HAP-1 (cell line): ENCODE results near the gene TSNAXIP1.
A peak's percentile ranks its signal among the peaks of the same experiment; 100 is the strongest.

Experiments
- DNase-seq, 2 experiments: peaks; one replicate each; pipeline ENCODE4 v3.0.0-alpha.2; 2016 to 2020; ENCODE audit warnings: low spot score in 2 of 2
- H3K27me3 ChIP-seq: fragments of 250-450 bp; sonication (Bioruptor Pico); 2 replicates; pipeline ENCODE4 v1.5.1; 2020; ENCODE audit warnings: low read depth, mild to moderate bottlenecking, moderate library complexity
- H3K36me3 ChIP-seq: fragments of 250-450 bp; sonication (Bioruptor Pico); replicated peaks from 2 replicates; pipeline ENCODE4 v1.5.1; 2020; ENCODE audit warnings: mild to moderate bottlenecking
- H3K4me1 ChIP-seq: fragments of 250-450 bp; sonication (Bioruptor Pico); 2 replicates; pipeline ENCODE4 v1.5.1; 2020; ENCODE audit warnings: mild to moderate bottlenecking
- H3K4me3 ChIP-seq: fragments of 250-450 bp; sonication (Bioruptor Pico); 2 replicates; pipeline ENCODE4 v1.5.1; 2020; ENCODE audit warnings: mild to moderate bottlenecking, moderate library complexity
- H3K9me3 ChIP-seq: fragments of 250-450 bp; sonication (Bioruptor Pico); 2 replicates; pipeline ENCODE4 v1.5.1; 2020; ENCODE audit warnings: mild to moderate bottlenecking, moderate library complexity
- in situ Hi-C: fragments of 300-500 bp; cut with MboI; formaldehyde crosslinking; loops from 3 replicates; pipeline ENCODE4 v1.14.3; 2020; ENCODE audit warnings: low sequenced_read_pairs, inconsistent platforms, mixed read lengths

Gene TSNAXIP1

GRCh38 chr16:67801883-67802282 lies 4.8 kb upstream of the TSNAXIP1 start:
- Histone ChIP-seq H3K4me1 (peaks cover 8% of the 10 kb centered on the region), H3K27me3 (no peaks in the 10 kb centered on the region), H3K36me3 (peaks cover 19% of the 10 kb centered on the region), H3K4me3 (no peak overlapping the region), H3K9me3 (no peaks in the 10 kb centered on the region)
- in situ Hi-C loops, result no loop called here
- no peak for DNase-seq

DNA sequence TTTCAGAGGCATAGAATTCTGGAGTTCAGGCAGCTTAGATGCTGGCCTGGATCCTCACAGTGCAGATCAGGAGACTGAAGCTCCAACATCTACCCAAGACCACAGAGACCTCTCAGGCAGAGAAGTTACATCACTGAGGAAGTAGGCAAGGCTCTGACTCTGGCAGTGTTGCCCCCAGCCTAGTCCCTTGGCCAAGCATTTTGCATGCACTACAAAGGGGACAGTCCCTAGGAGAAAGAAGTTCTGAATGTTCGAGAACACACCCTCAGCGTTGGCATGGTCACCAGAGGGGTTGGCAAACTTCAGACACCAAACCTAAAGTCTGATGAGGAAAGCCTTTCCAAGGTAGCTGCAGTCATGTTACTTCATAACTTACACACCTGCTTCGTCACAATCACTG lies 2.8 kb upstream of the TSNAXIP1 start:
- Histone ChIP-seq H3K4me1 (peaks cover 8% of the 10 kb centered on the region), H3K36me3 (peaks cover 19% of the 10 kb centered on the region)
- in situ Hi-C loops, result no loop called here

GRCh38 chr16:67804853-67805542 lies 1.7 kb upstream of the TSNAXIP1 start:
- no peaks in the 10 kb centered on the region for H3K27me3 ChIP-seq
- no peaks in the 10 kb centered on the region for H3K9me3 ChIP-seq
- H3K4me3 ChIP-seq, result peak overlapping the region; percentile 97
- in situ Hi-C loops, result no loop called here
- H3K4me1 ChIP-seq, result peaks cover 8% of the 10 kb centered on the region
- peaks cover 14% of the 10 kb centered on the region for H3K36me3 ChIP-seq
- no peak for DNase-seq

More for the DNA sequence above, 2.8 kb upstream of the TSNAXIP1 start:
- no peak overlapping the region for H3K4me3 ChIP-seq
- H3K9me3 ChIP-seq, result no peaks in the 10 kb centered on the region
- DNase-seq, result no peak
- H3K27me3 ChIP-seq, result no peaks in the 10 kb centered on the region

DNA sequence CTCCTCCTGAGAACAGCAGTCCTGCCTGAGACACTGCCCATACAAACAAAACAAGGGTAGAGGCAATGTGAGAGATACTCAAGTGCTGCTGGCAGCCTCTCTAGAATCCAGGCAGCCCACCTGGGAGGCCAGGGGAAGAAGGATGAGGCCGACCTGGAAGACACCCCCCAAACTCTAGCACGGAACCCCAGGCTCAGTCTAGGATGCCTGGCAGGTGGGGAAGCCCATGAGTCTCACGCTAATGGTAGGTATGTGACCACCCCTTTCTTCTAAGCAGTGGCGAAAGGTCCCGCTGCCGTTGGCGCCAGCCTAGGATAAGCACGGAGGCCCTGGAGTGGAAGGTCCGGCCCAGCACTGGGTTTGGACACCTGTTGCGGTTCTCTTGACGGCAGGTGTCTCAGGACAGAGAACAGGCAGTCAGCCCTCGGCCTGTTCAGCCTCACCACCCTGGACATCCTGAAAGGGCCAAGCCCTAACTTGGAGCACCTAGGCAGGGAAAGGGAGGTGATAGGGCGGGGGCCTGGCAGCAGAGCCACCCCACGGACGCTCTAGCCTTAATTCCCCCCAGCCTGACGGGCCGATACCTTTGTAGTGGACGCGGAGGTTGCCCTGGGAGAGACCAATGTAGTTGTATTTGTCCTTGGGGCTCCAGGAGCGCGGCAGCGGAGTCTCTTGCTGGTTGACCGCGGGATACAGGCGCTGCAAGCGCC lies 816 bp upstream of the TSNAXIP1 start:
- Histone ChIP-seq H3K4me1 (peaks cover 8% of the 10 kb centered on the region), H3K27me3 (no peaks in the 10 kb centered on the region), H3K36me3 (peaks cover 12% of the 10 kb centered on the region; the same call in 1 of the 2 replicates), H3K4me3 (peak overlapping the region; percentile 97), H3K9me3 (no peaks in the 10 kb centered on the region)
- in situ Hi-C loops, result no loop called here
- no peak for DNase-seq

DNA sequence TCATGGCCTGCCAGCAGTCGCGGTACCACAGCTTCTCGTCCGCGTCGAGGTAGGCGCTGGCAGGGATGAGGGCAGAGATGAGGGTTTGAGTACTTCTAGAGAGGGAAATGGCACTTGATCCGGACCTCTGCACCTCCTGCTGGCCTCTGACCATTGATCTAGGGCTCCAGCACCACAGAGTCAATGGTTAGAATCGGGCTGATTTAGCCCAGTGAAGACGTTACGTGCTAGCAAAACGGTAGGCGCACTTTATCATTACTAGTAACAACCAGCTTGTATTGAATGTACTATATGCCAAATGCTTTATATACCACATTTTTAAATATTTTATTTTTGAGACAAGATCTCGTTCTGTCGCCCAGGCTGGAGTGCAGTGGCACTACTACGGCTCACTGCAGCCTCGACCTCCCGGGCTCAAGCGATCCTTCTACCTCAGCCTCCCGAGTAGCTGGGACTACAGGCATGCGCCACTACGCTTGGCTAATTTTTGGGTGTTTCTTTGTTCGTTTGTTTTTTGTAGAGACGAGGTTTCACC lies 526 bp downstream of the TSNAXIP1 start:
- in situ Hi-C loops, result no loop called here
- Histone ChIP-seq H3K4me1 (peaks cover 8% of the 10 kb centered on the region), H3K36me3 (peaks cover 6% of the 10 kb centered on the region; the same call in 1 of the 2 replicates), H3K4me3 (peak overlapping the region; percentile 97), H3K9me3 (no peaks in the 10 kb centered on the region), H3K27me3 (no peaks in the 10 kb centered on the region)
- DNase-seq, result peak in 1 of 2 experiments; percentile 27

DNA sequence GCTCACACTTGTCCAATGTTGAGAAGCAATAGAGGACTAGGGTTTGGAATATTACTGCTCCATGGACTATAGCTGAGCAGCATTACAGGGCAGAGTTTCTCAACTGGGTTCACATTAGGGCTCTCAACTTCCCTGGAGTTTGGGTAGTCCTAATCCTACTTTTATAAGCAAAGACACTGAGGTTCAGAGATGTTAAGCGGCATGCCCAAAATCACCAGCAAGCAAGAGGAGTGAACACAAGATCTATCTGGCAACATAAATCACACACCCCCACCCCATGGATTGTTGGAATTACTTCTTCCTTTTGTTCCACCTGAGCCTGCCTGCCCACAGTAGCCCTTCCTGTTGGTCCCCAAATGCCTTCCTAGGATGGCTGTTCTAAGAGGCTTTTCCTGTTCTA lies 5.2 kb downstream of the TSNAXIP1 start:
- H3K9me3 ChIP-seq, result no peaks in the 10 kb centered on the region
- no peaks in the 10 kb centered on the region for H3K36me3 ChIP-seq
- no peak overlapping the region for H3K4me3 ChIP-seq
- DNase-seq, result no peak
- H3K27me3 ChIP-seq, result no peaks in the 10 kb centered on the region
- in situ Hi-C loops, result no loop called here
- H3K4me1 ChIP-seq, result no peaks in the 10 kb centered on the region

DNA sequence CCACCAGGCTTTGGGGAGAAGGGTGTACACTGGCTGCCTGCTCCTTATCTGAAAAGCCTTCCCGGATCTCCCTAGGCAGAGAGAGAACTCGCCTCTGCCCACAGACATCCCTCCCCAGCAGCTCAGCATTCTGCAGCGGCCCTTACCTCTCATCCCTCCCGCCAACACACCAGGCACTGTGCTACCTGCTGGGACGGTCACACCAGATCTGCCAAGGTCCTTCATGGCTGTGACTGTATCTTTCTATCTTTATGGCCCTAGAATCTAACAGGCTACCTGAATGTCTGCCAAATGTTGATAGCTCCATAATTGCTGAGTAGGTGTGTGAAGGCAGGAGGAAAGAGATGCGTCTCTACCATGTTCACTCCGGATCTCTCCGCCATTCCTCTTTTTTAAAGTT lies 7.9 kb downstream of the TSNAXIP1 start:
- no peak for DNase-seq
- Histone ChIP-seq H3K9me3 (no peaks in the 10 kb centered on the region), H3K4me3 (no peak overlapping the region), H3K27me3 (no peaks in the 10 kb centered on the region), H3K36me3 (no peaks in the 10 kb centered on the region), H3K4me1 (no peaks in the 10 kb centered on the region)
- in situ Hi-C loops, result no loop called here

DNA sequence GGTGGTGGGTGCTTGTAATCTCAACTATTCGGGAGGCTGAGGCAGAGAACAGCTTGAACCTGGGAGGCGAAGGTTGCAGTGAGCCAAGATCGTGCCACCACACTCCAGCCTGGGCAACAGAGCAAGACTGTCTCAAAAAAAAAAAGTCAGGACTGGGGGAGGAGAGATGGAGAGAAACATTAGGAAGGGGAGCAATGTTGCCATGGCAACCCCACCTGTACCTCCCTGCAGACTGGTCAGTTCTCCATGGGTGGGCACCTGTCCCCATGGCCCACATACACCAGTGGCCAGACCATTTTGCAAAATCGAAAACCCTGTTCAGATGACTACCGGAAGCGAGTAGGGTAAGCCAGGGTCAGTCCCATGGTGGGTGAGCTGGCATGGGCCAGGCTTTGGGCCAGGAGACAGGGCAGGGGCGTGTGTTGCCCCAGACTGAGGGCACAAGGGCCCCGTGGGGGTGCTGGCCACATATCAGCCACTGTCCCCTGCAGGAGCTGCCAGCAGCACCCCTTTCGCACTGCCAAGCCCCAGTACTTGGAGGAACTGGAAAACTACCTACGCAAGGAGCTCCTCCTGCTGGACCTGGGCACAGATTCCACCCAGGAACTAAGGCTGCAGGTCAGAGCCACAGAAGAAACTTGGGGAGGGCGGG lies 14.0 kb downstream of the TSNAXIP1 start:
- DNase-seq, result no peak
- in situ Hi-C loops, result no loop called here
- H3K27me3 ChIP-seq, result no peaks in the 10 kb centered on the region
- no peak overlapping the region for H3K4me3 ChIP-seq
- no peaks in the 10 kb centered on the region for H3K36me3 ChIP-seq
- no peaks in the 10 kb centered on the region for H3K4me1 ChIP-seq
- no peaks in the 10 kb centered on the region for H3K9me3 ChIP-seq

DNA sequence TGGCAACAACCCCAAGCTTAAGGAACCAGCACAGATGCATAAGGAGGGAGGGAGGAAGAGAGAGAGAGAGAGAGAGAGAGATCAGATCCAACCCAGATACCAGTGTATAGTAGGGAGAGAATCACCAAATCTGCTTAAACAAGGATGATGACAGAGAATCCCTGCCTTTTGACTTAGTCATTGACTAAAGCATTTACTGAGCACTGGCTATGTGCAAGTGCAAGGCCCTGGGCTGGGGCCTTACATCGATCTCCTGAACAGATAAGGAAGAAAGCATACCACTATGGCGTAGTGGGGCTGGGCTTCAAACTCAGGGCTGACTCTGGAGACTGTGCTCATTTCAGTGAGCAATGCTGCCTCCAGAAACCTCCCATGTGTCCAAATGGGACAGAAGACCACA lies 15.8 kb downstream of the TSNAXIP1 start:
- Histone ChIP-seq H3K4me1 (no peaks in the 10 kb centered on the region), H3K36me3 (peaks cover 15% of the 10 kb centered on the region; the same call in 1 of the 2 replicates), H3K9me3 (no peaks in the 10 kb centered on the region), H3K27me3 (no peaks in the 10 kb centered on the region), H3K4me3 (no peak overlapping the region)
- in situ Hi-C loops, result no loop called here
- DNase-seq, result no peak

DNA sequence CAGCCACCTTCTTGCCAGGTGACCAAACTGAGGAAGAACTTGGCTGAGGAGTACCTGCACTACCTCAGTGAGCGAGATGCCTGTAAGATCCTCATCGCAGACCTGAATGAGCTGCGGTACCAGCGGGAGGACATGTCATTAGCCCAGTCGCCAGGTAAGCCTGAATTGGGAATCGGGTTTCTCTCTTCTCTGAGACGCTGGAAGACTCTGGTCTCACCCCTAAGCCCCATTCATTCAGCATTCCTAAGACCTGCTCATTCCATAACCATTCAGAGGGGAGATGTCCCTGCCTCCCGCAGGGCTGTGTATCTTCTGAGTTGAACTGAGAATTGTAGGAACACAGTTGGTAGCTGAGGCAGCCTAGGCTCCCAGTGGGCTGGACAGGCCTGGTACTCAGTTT lies 18.4 kb downstream of the TSNAXIP1 start:
- no peaks in the 10 kb centered on the region for H3K27me3 ChIP-seq
- in situ Hi-C loops, result no loop called here
- no peak for DNase-seq
- no peaks in the 10 kb centered on the region for H3K9me3 ChIP-seq
- H3K4me3 ChIP-seq, result no peak overlapping the region
- peaks cover 39% of the 10 kb centered on the region for H3K36me3 ChIP-seq
- H3K4me1 ChIP-seq, result no peaks in the 10 kb centered on the region

DNA sequence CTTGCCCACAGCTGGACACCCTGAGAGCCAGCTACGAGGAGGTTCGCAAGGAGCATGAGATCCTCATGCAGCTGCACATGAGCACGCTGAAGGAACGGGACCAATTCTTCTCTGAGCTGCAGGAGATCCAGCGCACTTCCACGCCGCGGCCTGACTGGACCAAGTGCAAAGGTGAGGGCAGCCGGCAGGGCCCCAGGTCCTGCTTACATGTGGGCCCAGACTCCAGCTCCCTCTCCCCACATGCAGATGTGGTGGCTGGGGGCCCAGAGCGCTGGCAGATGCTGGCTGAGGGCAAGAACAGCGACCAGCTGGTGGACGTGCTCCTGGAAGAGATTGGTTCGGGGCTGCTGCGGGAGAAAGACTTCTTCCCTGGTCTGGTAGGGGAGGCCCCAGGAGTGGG lies 19.2 kb downstream of the TSNAXIP1 start:
- DNase-seq, result no peak
- no peaks in the 10 kb centered on the region for H3K27me3 ChIP-seq
- no peaks in the 10 kb centered on the region for H3K4me1 ChIP-seq
- in situ Hi-C loops, result no loop called here
- peaks cover 47% of the 10 kb centered on the region for H3K36me3 ChIP-seq
- H3K4me3 ChIP-seq, result no peak overlapping the region
- H3K9me3 ChIP-seq, result no peaks in the 10 kb centered on the region

GRCh38 chr16:67828651-67829050 lies 22.0 kb downstream of the TSNAXIP1 start:
- DNase-seq, result no peak
- H3K4me3 ChIP-seq, result no peak overlapping the region
- peaks cover 5% of the 10 kb centered on the region; the same call in 1 of the 2 replicates for H3K4me1 ChIP-seq
- H3K27me3 ChIP-seq, result no peaks in the 10 kb centered on the region
- H3K9me3 ChIP-seq, result no peaks in the 10 kb centered on the region
- peaks cover 61% of the 10 kb centered on the region for H3K36me3 ChIP-seq
- in situ Hi-C loops, result no loop called here

GRCh38 chr16:67833030-67833414 lies 26.3 kb downstream of the TSNAXIP1 start:
- peak overlapping the region; percentile 84 for H3K4me3 ChIP-seq
- DNase-seq, result peak in 1 of 2 experiments; percentile 32
- H3K36me3 ChIP-seq, result peaks cover 42% of the 10 kb centered on the region
- no peaks in the 10 kb centered on the region for H3K27me3 ChIP-seq
- no peaks in the 10 kb centered on the region for H3K9me3 ChIP-seq
- H3K4me1 ChIP-seq, result peaks cover 8% of the 10 kb centered on the region; the same call in 1 of the 2 replicates
- in situ Hi-C loops, result no loop called here
